NCI-H2196 (cell line): Measurements from ENCODE around the gene TLR9.
"Not testable (repeated sequence)": the region's sequence is repeated elsewhere in the genome, so short reads cannot be mapped to it uniquely, and the experiment has no call there.

ENCODE experiments used
- DNase-seq: peaks from one replicate; lab custom pipeline; 2025; ENCODE audit not compliant: unreplicated experiment; lab: John Stamatoyannopoulos, UW

The TLR9 gene

GRCh38 chr3:52225452-52226228, at the start of gene TLR9:
TSS of gene TLR9 (minus strand) at chr3:52225645. CDS start at chr3:52225529, 116 bp downstream.
- no peak for DNase-seq

DNA sequence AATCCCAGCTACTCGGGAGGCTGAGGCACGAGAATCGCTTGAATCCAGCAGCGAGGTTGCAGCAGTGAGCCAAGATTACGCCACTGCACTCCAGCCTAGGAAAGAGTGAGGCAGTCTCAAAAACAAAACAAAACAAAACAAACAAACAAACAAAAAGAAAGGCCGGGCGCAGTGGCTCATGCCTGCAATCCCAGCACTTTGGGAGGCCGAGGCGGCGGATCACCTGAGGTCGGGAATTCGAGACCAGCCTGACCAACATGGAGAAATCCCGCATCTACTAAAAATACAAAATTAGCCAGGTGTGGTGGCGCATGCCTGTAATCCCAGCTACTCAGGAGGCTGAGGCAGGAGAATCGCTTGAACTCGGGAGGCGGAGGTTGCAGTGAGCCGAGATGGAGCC, 49.3 kb upstream of the TLR9 start:
- DNase-seq = not testable (repeated sequence)

DNA sequence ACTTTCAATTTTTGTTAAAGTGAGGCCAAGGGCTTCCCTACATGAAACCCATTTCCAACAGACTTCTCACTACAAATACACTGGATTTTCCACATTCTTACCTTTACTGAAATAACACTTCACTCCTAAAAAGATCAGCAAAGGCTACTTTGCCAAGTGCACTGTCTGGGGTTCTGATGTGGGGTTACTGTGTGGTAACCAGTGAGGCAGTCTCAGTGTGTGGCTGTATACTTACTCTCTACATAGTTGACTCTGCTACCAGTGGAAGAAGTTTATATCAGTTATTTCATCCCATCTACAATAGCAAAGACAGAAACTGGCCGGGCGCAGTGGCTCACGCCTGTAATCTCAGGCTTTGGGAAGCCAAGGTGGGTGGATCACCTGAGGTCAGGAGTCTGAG, 47.4 kb upstream of the TLR9 start:
- DNase-seq = no peak

DNA sequence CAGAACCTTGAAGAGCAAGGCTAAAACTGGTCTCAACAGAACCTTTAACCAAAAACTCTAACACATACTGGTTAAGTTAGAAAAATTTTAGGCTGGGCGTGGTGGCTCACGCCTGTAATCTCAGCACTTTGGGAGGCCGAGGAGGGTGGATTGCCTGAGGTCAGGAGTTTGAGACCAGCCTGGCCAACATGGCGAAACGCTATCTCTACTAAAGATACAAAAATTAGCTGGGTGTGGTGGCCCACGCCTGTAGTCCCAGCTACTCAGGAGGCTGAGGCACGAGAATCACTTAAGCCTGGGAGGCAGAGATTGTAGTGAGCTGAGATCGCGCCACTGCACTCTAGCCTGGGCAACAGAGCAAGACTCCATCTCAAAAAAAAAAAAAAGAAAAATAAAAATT, 46.7 kb upstream of the TLR9 start:
- not testable (repeated sequence) for DNase-seq

GRCh38 chr3:52270252-52270754, 44.9 kb upstream of the TLR9 start:
- DNase-seq = no peak

GRCh38 chr3:52269776-52270175, 44.3 kb upstream of the TLR9 start:
- no peak for DNase-seq

GRCh38 chr3:52268036-52268435, 42.6 kb upstream of the TLR9 start:
- DNase-seq = no peak

DNA sequence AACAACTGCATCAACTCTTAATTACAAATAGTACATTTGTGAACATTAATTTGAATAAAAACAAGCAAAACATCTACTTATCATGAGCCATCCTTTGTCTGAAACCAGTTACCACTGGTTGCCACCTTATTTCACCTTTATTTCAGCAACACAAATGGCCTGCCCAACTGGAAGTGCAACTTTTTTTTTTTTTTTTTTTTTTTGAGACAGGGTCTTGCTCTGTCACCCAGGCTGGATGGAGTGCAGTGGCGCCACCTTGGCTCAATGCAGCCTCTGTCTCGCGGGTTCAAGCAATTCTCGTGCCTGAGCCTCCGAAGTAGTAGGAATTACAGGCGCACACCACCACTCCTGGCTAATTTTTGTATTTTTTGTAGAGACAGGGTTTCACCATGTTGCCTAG, 39.9 kb upstream of the TLR9 start:
- DNase-seq = no peak

DNA sequence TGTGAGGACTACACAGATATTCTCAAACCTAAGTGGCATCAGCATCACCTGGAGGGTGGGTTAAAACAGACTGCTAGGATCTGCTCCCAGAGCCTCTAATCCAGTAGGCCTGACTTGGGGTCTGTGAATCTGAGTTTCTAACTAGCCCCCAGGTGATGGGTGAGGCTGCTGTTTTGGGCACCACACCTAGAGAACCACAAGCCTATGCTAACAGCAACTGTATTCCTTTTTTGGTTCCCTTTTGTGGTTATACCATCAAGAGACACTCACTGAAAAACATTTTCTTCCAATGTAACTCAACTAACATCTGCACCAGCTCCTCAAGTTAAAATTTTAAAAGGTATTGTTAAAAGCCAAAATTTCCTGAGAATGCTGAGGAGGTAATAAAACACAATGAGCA, 37.0 kb upstream of the TLR9 start:
- no peak for DNase-seq

- no peak for DNase-seq
Measured at GRCh38 chr3:52259448-52259847, 34.0 kb upstream of the TLR9 start.

GRCh38 chr3:52259035-52259434, 33.6 kb upstream of the TLR9 start:
- DNase-seq = no peak

- DNase-seq = no peak
Measured at GRCh38 chr3:52257911-52258310, 32.5 kb upstream of the TLR9 start.

DNA sequence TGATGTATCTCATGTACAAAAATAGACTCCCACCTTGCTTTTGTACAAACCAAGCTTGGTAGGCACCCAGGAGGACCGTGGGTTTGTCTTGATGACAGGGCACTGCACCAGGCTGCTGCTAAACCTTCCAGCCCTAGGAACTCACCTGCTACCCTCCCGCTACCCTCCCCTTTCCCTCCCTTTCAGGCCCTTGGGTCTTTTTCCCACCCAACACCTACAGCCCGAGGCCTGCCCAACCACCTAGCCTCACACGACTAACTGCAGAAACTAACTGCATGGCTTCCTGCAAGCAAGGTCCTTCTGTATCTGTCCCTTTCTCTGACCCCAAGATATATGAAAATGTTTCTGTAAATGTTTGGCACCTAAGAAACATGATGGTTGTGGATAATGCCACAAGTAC, 31.2 kb upstream of the TLR9 start:
- DNase-seq = no peak

- no peak for DNase-seq
Measured at GRCh38 chr3:52256159-52256558, 30.7 kb upstream of the TLR9 start.

GRCh38 chr3:52254608-52255007, 29.2 kb upstream of the TLR9 start:
- no peak for DNase-seq

- DNase-seq = no peak
Measured at GRCh38 chr3:52253314-52254304, 28.2 kb upstream of the TLR9 start.

- DNase-seq = no peak
Measured at GRCh38 chr3:52250122-52250521, 24.7 kb upstream of the TLR9 start.

DNA sequence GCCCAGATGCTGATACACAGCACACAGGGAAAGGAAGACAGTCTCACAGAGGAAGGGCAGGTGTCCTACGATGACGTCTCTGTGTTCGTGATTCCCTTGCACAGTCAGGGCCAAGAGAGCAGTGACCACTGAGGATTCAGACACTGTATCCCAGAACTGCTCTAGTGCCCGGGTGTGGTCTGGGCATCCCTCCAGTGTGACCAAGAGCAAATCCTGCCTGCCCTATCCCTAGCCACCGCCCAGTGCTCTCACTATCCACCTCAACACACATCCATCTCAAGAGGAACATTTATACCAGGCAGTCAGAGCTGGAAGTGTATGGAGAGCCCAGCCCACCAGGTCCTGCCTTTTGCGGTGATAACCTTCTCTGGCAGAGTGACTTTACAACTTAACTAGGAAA, 24.2 kb upstream of the TLR9 start:
- no peak for DNase-seq

DNA sequence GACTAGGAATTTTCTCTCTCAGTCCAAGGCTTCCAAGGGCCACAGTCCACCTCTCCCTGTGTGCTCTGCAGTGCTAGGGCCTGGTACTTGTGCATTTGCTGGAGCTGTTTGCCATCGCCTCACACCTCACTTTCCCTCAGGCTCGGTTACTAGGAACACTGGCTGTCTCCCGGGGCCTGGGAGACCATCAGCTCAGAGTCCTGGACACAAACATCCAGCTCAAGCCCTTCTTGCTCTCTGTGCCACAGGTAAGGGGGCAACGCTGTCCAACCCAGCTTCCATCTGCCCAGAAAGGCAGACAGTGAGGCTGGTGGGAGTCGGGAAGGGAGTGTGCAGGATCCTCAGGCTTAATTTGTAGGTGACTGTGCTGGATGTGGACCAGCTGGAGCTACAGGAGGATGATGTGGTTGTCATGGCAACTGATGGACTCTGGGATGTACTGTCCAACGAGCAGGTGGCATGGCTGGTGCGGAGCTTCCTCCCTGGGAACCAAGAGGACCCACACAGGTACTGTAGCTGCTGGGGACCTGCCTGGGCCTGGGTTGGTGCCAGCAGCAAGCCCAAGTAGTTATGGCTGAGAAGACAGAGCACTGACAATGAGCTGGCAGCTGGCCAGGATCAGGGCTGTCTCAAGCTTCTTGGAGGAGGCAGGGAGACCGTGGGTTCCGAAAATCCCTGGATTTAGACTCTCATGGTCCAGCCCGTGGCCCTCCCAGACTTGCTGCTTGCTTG, 23.5 kb upstream of the TLR9 start:
- no peak for DNase-seq

DNA sequence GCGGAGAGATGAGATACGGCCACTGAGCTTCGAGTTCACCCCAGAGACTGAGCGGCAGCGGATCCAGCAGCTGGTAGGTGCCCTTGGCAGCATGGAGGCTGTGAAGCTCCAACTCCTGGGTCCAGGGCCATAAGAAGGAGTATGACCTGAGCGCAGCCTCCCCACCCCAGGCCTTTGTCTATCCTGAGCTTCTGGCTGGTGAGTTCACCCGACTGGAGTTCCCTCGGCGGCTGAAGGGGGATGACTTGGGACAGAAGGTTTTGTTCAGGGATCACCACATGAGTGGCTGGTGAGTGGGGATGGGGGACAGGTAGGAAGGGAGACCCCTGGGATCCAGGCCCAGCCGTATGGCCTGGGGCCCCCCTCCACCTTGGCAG, 22.7 kb upstream of the TLR9 start:
- no peak for DNase-seq
